ENCODE data around the gene FBXL17.

FBXL17 gene

DNA sequence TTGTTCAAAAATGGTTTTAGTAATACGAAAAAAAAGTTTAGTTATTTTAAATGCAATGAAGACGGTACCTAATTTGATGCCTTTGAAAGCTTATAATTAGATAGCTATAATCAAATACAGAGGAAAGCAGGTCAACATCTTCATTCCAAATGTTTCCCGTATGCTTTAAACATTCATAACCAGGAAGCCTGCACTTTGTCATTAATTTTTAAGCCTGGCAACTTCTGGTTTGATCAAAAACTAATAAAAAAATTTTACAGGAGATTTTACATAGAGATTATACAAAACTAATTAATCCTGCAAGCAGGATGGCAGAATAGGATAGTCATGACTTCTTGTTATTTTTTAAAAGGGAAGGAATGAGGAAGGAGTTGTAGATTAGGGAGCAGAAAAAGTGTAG is 353.0 kb downstream of the FBXL17 start:
- TF ChIP-seq, protein P1, sequence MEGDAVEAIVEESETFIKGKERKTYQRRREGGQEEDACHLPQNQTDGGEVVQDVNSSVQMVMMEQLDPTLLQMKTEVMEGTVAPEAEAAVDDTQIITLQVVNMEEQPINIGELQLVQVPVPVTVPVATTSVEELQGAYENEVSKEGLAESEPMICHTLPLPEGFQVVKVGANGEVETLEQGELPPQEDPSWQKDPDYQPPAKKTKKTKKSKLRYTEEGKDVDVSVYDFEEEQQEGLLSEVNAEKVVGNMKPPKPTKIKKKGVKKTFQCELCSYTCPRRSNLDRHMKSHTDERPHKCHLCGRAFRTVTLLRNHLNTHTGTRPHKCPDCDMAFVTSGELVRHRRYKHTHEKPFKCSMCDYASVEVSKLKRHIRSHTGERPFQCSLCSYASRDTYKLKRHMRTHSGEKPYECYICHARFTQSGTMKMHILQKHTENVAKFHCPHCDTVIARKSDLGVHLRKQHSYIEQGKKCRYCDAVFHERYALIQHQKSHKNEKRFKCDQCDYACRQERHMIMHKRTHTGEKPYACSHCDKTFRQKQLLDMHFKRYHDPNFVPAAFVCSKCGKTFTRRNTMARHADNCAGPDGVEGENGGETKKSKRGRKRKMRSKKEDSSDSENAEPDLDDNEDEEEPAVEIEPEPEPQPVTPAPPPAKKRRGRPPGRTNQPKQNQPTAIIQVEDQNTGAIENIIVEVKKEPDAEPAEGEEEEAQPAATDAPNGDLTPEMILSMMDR (conservative IDR thresholded peaks at IDR 0.05), result no peak
- H3K27ac ChIP-seq, result peak overlapping the region; percentile 42

GRCh38 chr5:108028412-108028811 is 353.5 kb downstream of the FBXL17 start:
- TF ChIP-seq, protein P1 (conservative IDR thresholded peaks at IDR 0.05), result no peak

GRCh38 chr5:108025957-108026356 is 355.9 kb downstream of the FBXL17 start:
- TF ChIP-seq, protein P1 (conservative IDR thresholded peaks at IDR 0.05), result no peak
- no peak overlapping the region for H3K27ac ChIP-seq

More at GRCh38 chr5:108028412-108028811, 353.5 kb downstream of the FBXL17 start:
- H3K27ac ChIP-seq, result peak overlapping the region; percentile 42

GRCh38 chr5:108024986-108025385 is 356.9 kb downstream of the FBXL17 start:
- H3K27ac ChIP-seq, result no peak overlapping the region
- TF ChIP-seq, protein P1 (conservative IDR thresholded peaks at IDR 0.05), result no peak

GRCh38 chr5:108016101-108016500 is 365.8 kb downstream of the FBXL17 start:
- TF ChIP-seq, protein P1 (conservative IDR thresholded peaks at IDR 0.05), result no peak
- H3K27ac ChIP-seq, result no peak overlapping the region

GRCh38 chr5:108006791-108007190 is 375.1 kb downstream of the FBXL17 start:
- TF ChIP-seq, protein P1 (conservative IDR thresholded peaks at IDR 0.05), result no peak
- no peak overlapping the region for H3K27ac ChIP-seq

DNA sequence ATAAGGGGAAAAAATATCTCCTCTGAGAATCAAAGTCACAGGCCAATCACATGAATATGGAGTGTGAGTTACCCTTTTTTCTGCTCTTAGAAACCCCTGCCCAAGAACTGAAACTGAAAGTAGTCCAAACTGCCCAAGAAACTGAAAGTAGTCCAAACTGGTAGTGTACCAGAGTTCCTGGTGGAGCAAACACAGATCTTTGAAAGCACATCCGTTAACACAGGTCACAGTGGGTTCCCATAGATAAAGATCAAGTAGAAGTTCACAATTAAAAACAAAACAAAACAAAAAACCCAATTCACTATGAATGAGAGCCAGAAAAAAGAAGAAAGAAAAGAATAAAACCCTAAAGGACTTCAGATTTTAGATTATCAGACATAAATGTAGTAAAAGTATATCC is 378.7 kb downstream of the FBXL17 start:
- H3K27ac ChIP-seq, result no peak overlapping the region
- TF ChIP-seq, protein P1 (conservative IDR thresholded peaks at IDR 0.05), result no peak

Measured in VCaP (cell line).